ENCODE data around the gene MIS12. TPM values are rescaled to one million over a fixed set of nuclear protein-coding genes. Genes with fewer than 3 reads are reported as not detected.

The MIS12 gene
- total RNA-seq, 1 experiment from 2014 or later = 14.7 TPM

- intact Hi-C loops (cut with micrococcal nuclease) = no loop called here
- Histone ChIP-seq H3K4me1 (ENCODE audit: control insufficient read depth in 1 of 2, insufficient read depth in 2 of 2, low read length in 2 of 2) (peaks cover 13 to 20% of the 10 kb centered on the region in 2 experiments), H3K36me3 (ENCODE audit: control insufficient read depth in 1 of 2, insufficient read depth in 2 of 2, low read length in 2 of 2) (peaks cover 11 to 36% of the 10 kb centered on the region in 2 experiments), H3K4me2 (ENCODE audit: low read length) (no peak overlapping the region), H3K4me3 (replicated peaks in 1 of 2; ENCODE audit: low read depth in 1 of 2, low read length in 2 of 2) (no peak overlapping the region), H3K27ac (ENCODE audit: low read depth, low read length) (no peak overlapping the region), H3K9me2 (ENCODE audit: insufficient read depth) (no peaks in the 10 kb centered on the region), H3K9me3 (ENCODE audit: control insufficient read depth in 1 of 2, insufficient read depth in 1 of 2, low read depth in 1 of 2, low read length in 2 of 2) (no peaks in the 10 kb centered on the region; a peak in 1 of 4 replicates), H3K79me2 (ENCODE audit: insufficient read depth, low read length) (peaks cover 52% of the 10 kb centered on the region), H4K20me1 (ENCODE audit: insufficient read depth) (no peaks in the 10 kb centered on the region), H3K9ac (ENCODE audit: low read length) (no peak overlapping the region), H2AFZ (ENCODE audit: low read depth, low read length, poor library complexity, severe bottlenecking) (no peak overlapping the region), H3K27me3 (ENCODE audit: insufficient read depth, low read length) (no peaks in the 10 kb centered on the region)
- ATAC-seq (no peak), DNase-seq (ENCODE audit: low read depth, low spot score) (no peak)
- no TSS peak for BruUV-seq (replicated peaks)
- RAD21 ChIA-PET (ENCODE audit: low non-redundant PET in 1 of 2, low total read pairs in 2 of 2, uncharacterized antibody in 2 of 2, unreplicated experiment in 2 of 2) = no interaction called here
- TF ChIP-seq ELF1 (IDR thresholded peaks at IDR 0.05; ENCODE audit: borderline replicate concordance, low read depth) = no peak
- TF ChIP-seq CEBPB (IDR thresholded peaks at IDR 0.05; ENCODE audit: low read depth) = no peak
- no peak for TF ChIP-seq EZH2phosphoT487 (IDR thresholded peaks at IDR 0.05; ENCODE audit: borderline replicate concordance)
- no peak for TF ChIP-seq FOSL1 (IDR thresholded peaks at IDR 0.05; ENCODE audit: low read depth)
- TF ChIP-seq ZNF274 (IDR thresholded peaks at IDR 0.05; ENCODE audit: low read depth, low read length) = no peak
- no peak for TF ChIP-seq CBX3 (IDR thresholded peaks at IDR 0.05; ENCODE audit: low read depth)
- no peak for TF ChIP-seq CTCF (IDR thresholded peaks at IDR 0.05 in 2 of 3, conservative IDR thresholded peaks at IDR 0.05 in 1 of 3; ENCODE audit: borderline replicate concordance in 1 of 3, insufficient read depth in 1 of 3, low read depth in 2 of 3, low read length in 2 of 3)
- TF ChIP-seq POLR2A (IDR thresholded peaks at IDR 0.05; ENCODE audit: borderline replicate concordance, extremely low read depth, insufficient read depth, insufficient read length) = no peak
- TF ChIP-seq SIN3A (IDR thresholded peaks at IDR 0.05; ENCODE audit: low read depth) = no peak
- TF ChIP-seq TCF7L2 (IDR thresholded peaks at IDR 0.05; ENCODE audit: borderline replicate concordance, extremely low read depth, insufficient read depth, insufficient read length) = no peak
- TF ChIP-seq POLR2AphosphoS5 (IDR thresholded peaks at IDR 0.05; ENCODE audit: low read depth, low read length) = no peak
- TF ChIP-seq RAD21 (IDR thresholded peaks at IDR 0.05; ENCODE audit: low read depth) = no peak
- TF ChIP-seq EGR1 (IDR thresholded peaks at IDR 0.05; ENCODE audit: low read depth) = no peak
- no peak for TF ChIP-seq MAX (IDR thresholded peaks at IDR 0.05)
- TF ChIP-seq ZBTB33 (IDR thresholded peaks at IDR 0.05; ENCODE audit: extremely low read depth, insufficient replicate concordance, low read length) = no peak
- no peak for TF ChIP-seq YY1 (IDR thresholded peaks at IDR 0.05; ENCODE audit: extremely low read depth, insufficient replicate concordance, low read depth, low read length)
- CTCF ChIA-PET = no interaction called here
- POLR2A ChIA-PET = no interaction called here
These were observed 2.4 kb downstream of the MIS12 start for GRCh38 chr17:5488752-5489151.
